HepG2 (cell line): ENCODE data around the gene ZMYND8. TPM values are rescaled to one million over a fixed set of nuclear protein-coding genes. Genes with fewer than 3 reads are reported as not detected.

ENCODE experiments used
- ARNT2 ChIP-seq: sonication (generic); formaldehyde crosslinking; IDR thresholded peaks from 2 replicates; pipeline ENCODE4 v1.8.0; 2022; ENCODE audit warnings: mild to moderate bottlenecking, low read depth, missing genetic modification reagents, moderate library complexity
- CEBPB ChIP-seq: IDR thresholded peaks from 2 replicates; pipeline ENCODE4 v1.6.1; 2011; ENCODE audit warnings: low read depth, low read length, improper control_type of control experiment, borderline replicate concordance
- HES4 ChIP-seq: sonication (generic); formaldehyde crosslinking; IDR thresholded peaks from 2 replicates; pipeline ENCODE4 v1.9.0; 2021; ENCODE audit warnings: mild to moderate bottlenecking, missing genetic modification reagents, borderline replicate concordance
- HIVEP1 ChIP-seq: sonication (generic); formaldehyde crosslinking; IDR thresholded peaks from 2 replicates; pipeline ENCODE4 v1.4.0; 2020; ENCODE audit warnings: mild to moderate bottlenecking, missing genetic modification reagents
- HMGXB3 ChIP-seq: sonication (generic); formaldehyde crosslinking; IDR thresholded peaks from 2 replicates; pipeline ENCODE4 v1.4.0; 2020; ENCODE audit warnings: missing genetic modification reagents, borderline replicate concordance
- KAT2B ChIP-seq: fragments of 150-350 bp; IDR thresholded peaks from 2 replicates; pipeline ENCODE4 v1.6.1; 2014; ENCODE audit warnings: low read depth, low read length, borderline replicate concordance
- PCBP2 ChIP-seq: fragments of 200-400 bp; formaldehyde crosslinking; optimal IDR thresholded peaks from 2 replicates; pipeline ENCODE3; 2018; ENCODE audit warnings: low read length, low read depth; ENCODE audit not compliant: poor library complexity, severe bottlenecking
- POLR2AphosphoS2 ChIP-seq: IDR thresholded peaks from 2 replicates; pipeline ENCODE4 v1.6.1; 2011; ENCODE audit warnings: low read depth, low read length, improper control_type of control experiment
- SMAD1 ChIP-seq: sonication (generic); formaldehyde crosslinking; IDR thresholded peaks from 2 replicates; pipeline ENCODE4 v1.4.0; 2020; ENCODE audit warnings: missing genetic modification reagents, low read depth, mild to moderate bottlenecking, borderline replicate concordance
- SMARCE1 ChIP-seq: fragments of 450-650 bp; IDR thresholded peaks from 2 replicates; pipeline ENCODE4 v1.6.1; 2017; ENCODE audit warnings: borderline replicate concordance
- TCF7L2 ChIP-seq: IDR thresholded peaks from 2 replicates; pipeline ENCODE4 v1.6.1; 2011; ENCODE audit warnings: mild to moderate bottlenecking, low read depth, low read length, moderate library complexity
- TFDP1 ChIP-seq: IDR thresholded peaks from 2 replicates; pipeline ENCODE4 v1.6.1; 2016; ENCODE audit warnings: missing compliant biosample characterization, missing genetic modification reagents, borderline replicate concordance
- ZBTB43 ChIP-seq: sonication (generic); formaldehyde crosslinking; conservative IDR thresholded peaks from 2 replicates; pipeline ENCODE4 v1.4.0; 2020; ENCODE audit warnings: missing genetic modification reagents
- ZMYM3 ChIP-seq: sonication (generic); formaldehyde crosslinking; IDR thresholded peaks from 2 replicates; pipeline ENCODE4 v1.5.1; 2020; ENCODE audit warnings: mild to moderate bottlenecking, missing genetic modification reagents
- ZNF18 ChIP-seq: sonication (generic); formaldehyde crosslinking; IDR thresholded peaks from 2 replicates; pipeline ENCODE4 v1.8.0; 2022; ENCODE audit warnings: mild to moderate bottlenecking, missing genetic modification reagents; ENCODE audit not compliant: insufficient replicate concordance
- ZNF326 ChIP-seq: sonication (generic); formaldehyde crosslinking; IDR thresholded peaks from 2 replicates; pipeline ENCODE4 v1.4.0; 2020; ENCODE audit warnings: missing genetic modification reagents, borderline replicate concordance
- ZNF557 ChIP-seq: sonication (generic); formaldehyde crosslinking; IDR thresholded peaks from 2 replicates; pipeline ENCODE4 v1.4.0; 2020; ENCODE audit warnings: missing genetic modification reagents
- ZNF572 ChIP-seq: sonication (generic); formaldehyde crosslinking; IDR thresholded peaks from 2 replicates; pipeline ENCODE4 v1.5.1; 2020; ENCODE audit warnings: mild to moderate bottlenecking, missing genetic modification reagents
- ZNF720 ChIP-seq: sonication (generic); formaldehyde crosslinking; IDR thresholded peaks from 2 replicates; pipeline ENCODE4 v1.4.0; 2020; ENCODE audit warnings: missing genetic modification reagents
- ZNF780A ChIP-seq: sonication (generic); formaldehyde crosslinking; IDR thresholded peaks from 2 replicates; pipeline ENCODE4 v1.8.0; 2022; ENCODE audit warnings: mild to moderate bottlenecking, missing genetic modification reagents, moderate library complexity
- ZNF879 ChIP-seq: sonication (generic); formaldehyde crosslinking; IDR thresholded peaks from 2 replicates; pipeline ENCODE4 v1.8.1; 2023; ENCODE audit warnings: missing genetic modification reagents
- ZSCAN22 ChIP-seq: sonication (generic); formaldehyde crosslinking; IDR thresholded peaks from 2 replicates; pipeline ENCODE4 v1.4.0; 2020; ENCODE audit warnings: mild to moderate bottlenecking, missing genetic modification reagents
- polyA plus RNA-seq, 8 experiments: library from polyadenylated mRNA; depleted of rRNA in 3 of 8; stranded (reverse) in 7 of 8; unstranded in 1 of 8; fragments of >200 nt; fragmentation: Illumina TruSeq in 4 of 8; extraction: Trizol in 4 of 8; gene quantifications; 2 replicates each; pipeline versions ENCODE4 v1.2.1 to v1.2.3, GENCODE V29; 2011 to 2016; ENCODE audit warnings: low read depth in 4 of 8, missing spikeins in 1 of 8, mixed read lengths in 1 of 8; ENCODE audit not compliant: insufficient read depth in 1 of 8
- total RNA-seq, 5 experiments: library from RNA; depleted of rRNA; stranded (reverse); fragments of >200 nt; fragmentation: Illumina TruSeq; extraction: Trizol; gene quantifications; 2 replicates each; pipeline ENCODE4 v1.2.3, GENCODE V29; 2016; ENCODE audit warnings: low read depth in 1 of 5

The ZMYND8 gene
- total and polyA plus RNA-seq, 2 of the 13 experiments (the other 11 are each of a cell fraction or from before 2014, with no cell fraction given): 53.9 to 84.7 TPM

- TF ChIP-seq HMGXB3 (CRISPR knock-in tag) (peak; percentile 88), ZNF720 (CRISPR knock-in tag) (no peak), ZNF879 (CRISPR knock-in tag) (no peak), POLR2AphosphoS2 (no peak), PCBP2 (no peak), ZNF18 (CRISPR knock-in tag) (no peak), ZNF572 (CRISPR knock-in tag) (no peak), TCF7L2 (peak; percentile 57; the same call in 1 of the 2 replicates), HIVEP1 (no peak), ARNT2 (CRISPR knock-in tag) (no peak), SMARCE1 (no peak), ZNF326 (no peak), ZSCAN22 (CRISPR knock-in tag) (no peak), ZMYM3 (CRISPR knock-in tag) (peak; percentile 91), SMAD1 (no peak), TFDP1 (CRISPR knock-in tag) (no peak), CEBPB (peak; percentile 97), ZNF557 (no peak), ZBTB43 (CRISPR knock-in tag) (no peak), KAT2B (no peak), HES4 (CRISPR knock-in tag) (no peak), ZNF780A (CRISPR knock-in tag) (no peak)
Measured at GRCh38 chr20:47320990-47321805, 35.3 kb downstream of the ZMYND8 start (continued).
